ENCODE results near the gene DUSP15.

Gene DUSP15

DNA sequence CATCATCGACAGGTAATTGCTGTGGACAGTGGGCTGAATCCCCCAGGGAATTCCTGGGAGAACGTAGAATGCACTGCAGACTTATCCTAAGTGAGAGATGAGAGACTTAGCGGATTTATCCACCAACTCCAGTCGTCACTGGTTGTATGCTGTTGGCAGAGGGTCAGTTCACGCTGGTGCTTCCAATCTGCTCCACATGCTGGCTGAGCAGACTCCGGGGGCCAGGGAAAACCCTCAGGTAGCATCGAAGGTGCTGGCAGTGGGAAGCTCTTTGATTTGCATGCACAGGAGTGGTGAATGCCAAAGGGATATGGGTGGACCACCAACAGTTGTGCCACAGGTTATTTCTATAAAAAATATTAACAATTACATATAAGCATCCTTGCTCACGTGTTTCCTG, 20.3 kb upstream of the DUSP15 start:
- DNase-seq: no peak

- DNase-seq: no peak
Observed at GRCh38 chr20:31883829-31884228, 13.5 kb upstream of the DUSP15 start.

GRCh38 chr20:31881945-31882344, 11.6 kb upstream of the DUSP15 start:
- no peak for DNase-seq

DNA sequence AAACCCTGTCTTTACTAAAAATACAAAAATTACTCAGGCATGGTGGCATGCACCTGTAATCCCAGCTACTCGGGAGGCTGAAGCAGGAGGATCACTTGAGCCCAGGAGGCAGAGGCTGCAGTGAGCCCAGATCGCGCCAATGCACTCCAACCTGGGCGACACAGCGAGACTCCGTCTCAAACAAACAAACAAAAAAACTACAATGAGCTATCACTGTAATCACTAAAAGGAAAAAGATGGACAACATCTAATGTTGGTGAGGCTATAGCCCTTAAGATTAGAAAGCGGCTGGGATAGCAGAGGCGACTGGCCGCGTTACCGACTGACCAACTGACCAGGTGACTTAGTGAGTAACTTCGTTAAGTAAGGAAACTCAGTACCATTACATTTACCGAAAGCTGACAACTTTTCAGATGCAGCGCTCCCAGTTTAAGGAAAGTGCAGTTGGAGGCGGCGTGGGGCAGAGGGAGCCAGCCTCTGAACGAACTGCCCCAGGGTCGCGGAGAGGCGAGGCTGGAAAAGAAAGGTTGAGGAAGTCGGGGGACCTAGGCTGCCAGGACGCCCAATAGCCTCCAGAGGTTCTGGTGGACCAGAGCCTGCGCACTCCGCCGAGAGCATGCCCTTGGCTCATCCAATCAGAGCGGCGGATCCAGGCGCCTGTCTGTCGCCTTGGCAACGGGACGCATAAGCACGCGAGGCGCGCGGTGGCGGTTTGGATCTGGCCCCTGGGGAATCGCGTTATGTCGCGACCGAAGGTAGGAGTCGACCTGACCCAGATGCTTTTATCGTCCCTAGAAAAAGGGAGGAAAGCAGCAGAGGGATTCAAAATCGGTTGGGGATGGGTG, 9.0 kb upstream of the DUSP15 start:
- peak; percentile 94 to 96 for DNase-seq

DNA sequence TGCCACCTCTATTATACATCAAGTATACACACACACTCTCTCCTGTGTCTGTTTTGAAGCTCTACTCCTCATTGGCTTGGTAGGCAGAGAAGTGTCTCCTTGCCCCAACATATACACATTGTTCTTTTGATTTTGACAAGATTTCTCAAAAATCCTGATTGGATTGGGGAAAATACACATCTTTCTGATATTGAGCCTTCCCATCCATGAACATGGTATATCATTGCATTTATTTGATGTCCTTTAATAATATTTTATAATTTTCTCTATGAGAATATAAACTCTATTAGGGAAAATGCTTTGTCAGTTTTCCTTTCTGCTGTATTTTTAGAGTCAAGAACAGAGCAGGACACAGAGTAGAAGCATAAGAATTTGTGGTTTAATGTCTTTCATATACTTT, 7.4 kb upstream of the DUSP15 start:
- no peak for DNase-seq

- DNase-seq: no peak
Observed at GRCh38 chr20:31875671-31876070, 5.3 kb upstream of the DUSP15 start.

DNA sequence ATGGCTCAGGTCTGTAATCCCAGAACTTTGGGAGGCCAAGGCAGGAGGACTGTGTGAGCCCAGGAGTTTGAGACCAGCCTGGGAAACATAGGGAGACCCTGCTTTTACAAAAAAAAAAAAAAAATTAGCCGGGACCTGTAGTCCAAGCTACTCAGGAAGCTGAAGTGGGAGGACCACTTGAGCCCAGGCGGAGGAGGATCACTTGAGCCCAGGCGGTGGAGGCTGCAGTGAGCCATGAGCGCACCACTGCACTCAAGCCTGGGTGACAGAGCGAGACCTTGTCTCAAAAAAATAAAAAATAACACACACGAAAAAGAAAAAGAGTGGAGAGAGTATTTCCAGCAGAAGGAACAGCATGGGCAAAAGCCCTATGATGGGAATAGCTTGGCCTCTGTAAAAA, 2.1 kb upstream of the DUSP15 start:
- no peak for DNase-seq

DNA sequence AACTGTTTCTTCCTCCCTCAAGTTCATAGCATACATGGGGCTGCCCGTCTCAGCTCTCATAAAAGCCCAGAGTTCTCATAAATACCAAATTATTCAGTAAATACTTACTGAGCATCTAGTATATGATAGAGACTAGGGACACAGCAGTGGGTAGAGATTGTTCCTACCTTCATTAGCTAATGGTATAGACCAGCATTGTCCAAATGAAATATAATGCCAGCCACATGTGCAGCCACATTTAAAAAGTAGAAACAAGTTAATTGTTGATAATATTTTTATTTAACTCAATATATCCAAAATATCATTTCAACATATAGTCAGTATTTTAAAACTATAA, 1.3 kb upstream of the DUSP15 start:
- DNase-seq: no peak

GRCh38 chr20:31870726-31871617, 645 bp upstream of the DUSP15 start:
- DNase-seq: no peak

DNA sequence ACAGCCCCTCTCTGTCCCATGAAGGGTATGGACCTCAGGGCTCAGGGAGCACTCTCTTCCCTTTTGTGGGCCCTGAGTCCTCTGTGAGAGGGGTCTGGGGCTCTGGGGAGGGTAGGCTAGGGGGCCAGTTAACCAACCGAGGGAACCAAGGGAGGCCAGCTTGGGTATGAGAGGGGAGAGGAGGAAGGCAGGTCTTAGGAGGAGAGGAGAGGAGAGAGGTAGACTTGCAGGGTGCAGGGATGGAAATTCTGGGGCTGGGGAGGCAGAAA, 720 bp downstream of the DUSP15 start:
- DNase-seq: no peak

GRCh38 chr20:31868853-31869672, 1.3 kb downstream of the DUSP15 start:
- DNase-seq: no peak

GRCh38 chr20:31866221-31866620, 4.1 kb downstream of the DUSP15 start:
- no peak for DNase-seq

- no peak for DNase-seq
Observed at GRCh38 chr20:31864521-31865400, 5.6 kb downstream of the DUSP15 start.

DNA sequence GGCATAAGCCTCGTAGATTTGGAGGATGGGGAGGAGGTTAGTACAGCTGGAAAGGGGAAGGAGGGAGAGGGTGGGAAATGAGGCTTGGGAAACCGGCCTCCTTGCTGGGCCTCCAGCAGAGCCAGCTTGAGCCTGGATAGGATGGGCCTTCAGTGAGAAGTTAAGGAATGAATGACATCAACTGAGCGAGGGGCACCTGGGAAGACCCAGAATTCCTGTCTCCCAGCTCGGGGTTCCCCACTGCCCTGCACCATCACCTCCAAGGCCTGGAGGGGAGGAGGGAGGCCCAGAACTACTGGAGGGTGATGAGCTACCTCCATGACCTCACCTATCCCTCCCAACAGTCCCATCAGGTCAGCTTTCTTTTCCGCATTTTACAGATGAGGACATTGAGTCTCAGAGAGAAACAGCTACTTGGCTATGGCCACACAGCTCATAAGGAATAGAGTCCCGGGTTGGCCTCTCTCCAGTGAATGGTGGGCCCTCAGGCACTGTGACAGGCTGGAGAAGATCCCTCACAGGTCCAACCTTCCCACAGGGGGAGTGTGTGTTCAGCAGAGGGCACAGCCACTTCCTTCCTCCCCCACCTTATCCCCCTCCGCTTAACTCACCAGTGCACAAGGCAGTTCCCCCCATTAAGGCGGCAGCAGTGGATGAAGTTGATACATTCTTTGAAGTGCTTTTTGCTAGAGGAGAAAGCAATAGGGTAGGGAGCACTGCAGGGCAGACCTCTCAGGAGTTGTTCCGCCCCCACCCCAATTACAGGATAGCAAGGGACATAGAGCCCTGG, 6.8 kb downstream of the DUSP15 start:
- DNase-seq: no peak

- DNase-seq: no peak
Observed at GRCh38 chr20:31862506-31862905, 7.8 kb downstream of the DUSP15 start.

- DNase-seq: no peak
Observed at GRCh38 chr20:31862157-31862470, 8.2 kb downstream of the DUSP15 start.

- peak; percentile 55 to 78 for DNase-seq
Observed at GRCh38 chr20:31861385-31862156, 8.8 kb downstream of the DUSP15 start.

DNA sequence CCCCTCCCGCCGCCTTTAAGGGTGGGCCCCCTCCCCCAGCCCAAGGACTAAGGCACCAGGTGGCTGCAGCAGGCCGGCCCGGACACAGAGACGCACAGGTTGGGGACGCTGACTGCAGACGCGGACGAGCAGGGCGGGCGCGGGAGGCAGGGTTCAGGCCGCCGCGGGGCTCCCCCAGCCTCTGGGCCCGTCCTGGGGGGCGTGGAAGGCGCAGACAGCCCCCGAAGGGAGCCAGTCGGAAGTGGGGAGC, 9.3 kb downstream of the DUSP15 start:
- DNase-seq: no peak

DNA sequence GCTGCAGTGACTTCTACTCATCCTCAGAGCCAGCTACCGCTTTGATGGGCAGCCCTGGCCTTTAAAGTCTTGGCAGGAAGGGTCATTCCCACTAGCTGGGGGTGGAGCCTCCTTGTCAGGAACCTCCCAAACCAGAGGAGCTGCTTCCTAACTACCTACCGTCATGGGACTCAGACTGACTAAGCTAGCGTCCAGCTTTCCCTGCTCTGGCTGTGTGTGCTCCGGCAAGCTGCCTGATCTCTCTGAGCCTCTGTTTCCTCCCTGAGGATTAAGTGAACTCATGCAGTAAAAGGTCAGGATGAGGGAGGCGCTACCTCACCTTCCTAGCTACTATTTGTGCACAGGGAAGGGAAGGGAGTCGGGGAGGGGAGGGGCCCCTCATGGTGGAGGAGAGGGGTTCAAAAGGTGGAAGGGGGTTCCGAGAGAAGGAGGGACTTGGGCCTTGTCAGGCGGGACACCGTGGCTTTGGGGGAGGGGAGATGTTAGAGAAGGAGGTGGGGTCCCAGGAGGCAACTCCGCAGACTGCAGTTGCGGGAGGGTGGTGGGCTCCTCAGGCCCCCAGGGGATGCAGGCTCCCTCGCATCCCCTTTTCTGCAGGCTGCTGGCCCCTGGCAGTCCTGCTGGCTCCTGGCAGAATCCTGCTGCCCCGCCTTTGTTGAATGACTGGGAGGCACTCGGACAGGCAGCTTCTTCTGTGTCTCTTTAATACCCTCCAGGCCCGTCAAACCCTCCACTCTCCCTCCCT, 9.8 kb downstream of the DUSP15 start:
- peak in 1 of 2 experiments; percentile 13 for DNase-seq

GRCh38 chr20:31859998-31860380, 10.3 kb downstream of the DUSP15 start:
- no peak for DNase-seq
